Naive thymus-derived CD4-positive, alpha-beta T cell (primary cell): Measurements from ENCODE around the gene GRM8. TPM values are rescaled to one million over a fixed set of nuclear protein-coding genes. Genes with fewer than 3 reads are reported as not detected.

Experiments
- ATAC-seq: fragments of 150-1000 bp; cut with Tn5 transposase; 2 replicates; pipeline ENCODE4 v1.10.0; 2021; ENCODE audit warnings: mild to moderate bottlenecking, moderate library complexity
- CTCF ChIA-PET: fragments of 350-600 bp; sonication (Branson Sonifier 250); formaldehyde crosslinking; loops from one replicate; lab custom pipeline; 2021; ENCODE audit warnings: antibody characterized with exemption; lab: Charles Lee
- POLR2A ChIA-PET: fragments of 350-600 bp; sonication (Branson Sonifier 250); formaldehyde crosslinking; loops from one replicate; lab custom pipeline; 2021; ENCODE audit warnings: antibody characterized with exemption, inconsistent platforms; lab: Charles Lee
- DNase-seq, 9 donors: peaks; one replicate each; pipeline versions ENCODE4 v3.0.0 to v3.0.0-alpha.2; 2020 to 2022; ENCODE audit warnings: mixed read lengths in 1 of 9
- H3K27ac ChIP-seq: one replicate; pipeline ENCODE4 v1.7.0; 2013; ENCODE audit warnings: mild to moderate bottlenecking, low read depth, low read length, moderate library complexity
- H3K27me3 ChIP-seq, 2 donors: one replicate each; pipeline ENCODE4 v1.7.0; 2013; ENCODE audit warnings: low read length in 2 of 2, mild to moderate bottlenecking in 2 of 2, moderate library complexity in 2 of 2; ENCODE audit not compliant: control insufficient read depth in 2 of 2, insufficient read depth in 2 of 2
- H3K36me3 ChIP-seq, 3 experiments: 1 replicate in 2 of 3; 2 replicates in 1 of 3; pipeline ENCODE4 v1.7.0; 2013; ENCODE audit warnings: low read length in 3 of 3, mild to moderate bottlenecking in 3 of 3, moderate library complexity in 1 of 3; ENCODE audit not compliant: insufficient read depth in 3 of 3, control insufficient read depth in 2 of 3
- H3K4me1 ChIP-seq, 2 donors: one replicate each; pipeline ENCODE4 v1.7.0; 2013; ENCODE audit warnings: low read length in 2 of 2, mild to moderate bottlenecking in 2 of 2, moderate library complexity in 1 of 2; ENCODE audit not compliant: control insufficient read depth in 2 of 2, insufficient read depth in 2 of 2
- H3K4me3 ChIP-seq: 2 replicates; pipeline ENCODE4 v1.7.0; 2013; ENCODE audit warnings: mild to moderate bottlenecking, low read length
- H3K9me3 ChIP-seq, 3 experiments: 1 replicate in 2 of 3; 2 replicates in 1 of 3; pipeline ENCODE4 v1.7.0; 2013; ENCODE audit warnings: low read length in 3 of 3; ENCODE audit not compliant: control insufficient read depth in 2 of 3
- H3K27ac Mint-ChIP-seq, 9 donors: one replicate each; pipeline ENCODE4 v1.8.0; 2020 to 2022; ENCODE audit warnings: mixed read lengths in 9 of 9, mild to moderate bottlenecking in 8 of 9, moderate library complexity in 5 of 9, inconsistent platforms in 2 of 9
- H3K27me3 Mint-ChIP-seq, 5 donors: one replicate each; pipeline ENCODE4 v1.8.0; 2021 to 2022; ENCODE audit warnings: mixed read lengths in 5 of 5, mild to moderate bottlenecking in 1 of 5
- H3K36me3 Mint-ChIP-seq, 5 donors: one replicate each; pipeline ENCODE4 v1.8.0; 2020 to 2022; ENCODE audit warnings: mixed read lengths in 5 of 5, mild to moderate bottlenecking in 3 of 5, inconsistent platforms in 1 of 5
- H3K4me1 Mint-ChIP-seq, 7 donors: one replicate each; pipeline ENCODE4 v1.8.0; 2020 to 2022; ENCODE audit warnings: mixed read lengths in 7 of 7, mild to moderate bottlenecking in 3 of 7, inconsistent platforms in 1 of 7
- H3K4me3 Mint-ChIP-seq, 10 donors: one replicate each; pipeline ENCODE4 v1.8.0; 2020 to 2022; ENCODE audit warnings: mild to moderate bottlenecking in 10 of 10, mixed read lengths in 10 of 10, moderate library complexity in 6 of 10, inconsistent platforms in 2 of 10
- H3K9me3 Mint-ChIP-seq, 11 donors: one replicate each; pipeline ENCODE4 v1.8.0; 2020 to 2022; ENCODE audit warnings: mixed read lengths in 11 of 11, mild to moderate bottlenecking in 4 of 11, inconsistent platforms in 1 of 11, moderate library complexity in 1 of 11
- intact Hi-C, 2 donors: fragments of 100-400 bp; cut with micrococcal nuclease; formaldehyde crosslinking; loops; one replicate each; pipeline ENCODE4 v1.15.1; 2023
- polyA plus RNA-seq, 2 donors: library from polyadenylated mRNA; unstranded; fragments of 300-500 nt; fragmentation: Illumina TruSeq; gene quantifications; one replicate each; pipeline ENCODE4 v1.2.3, GENCODE V29; 2021
- total RNA-seq, 6 experiments: library from RNA in 5 of 6; stranded (reverse) in 5 of 6; gene quantifications; 1 replicate in 5 of 6; 2 replicates in 1 of 6; pipeline ENCODE4 v1.2.3 and lab custom pipeline; 2021 to 2026

GRM8 gene
- total and polyA plus RNA-seq, 7 experiments from 2014 or later, result not detected

GRCh38 chr7:127239814-127240213 is 12.9 kb downstream of the GRM8 start:
- ChIA-PET CTCF (interaction anchor here (0.7 kb wide), 1 partner anchor 8 kb away, joined by 3 read pairs; no protein-coding TSS in a partner anchor), POLR2A (no interaction called here)
- Mint-ChIP-seq H3K9me3 (peaks cover 0 to 3% (median 0%) of the 10 kb centered on the region in 11 donors), H3K27ac (no peak overlapping the region), H3K36me3 (no peaks in the 10 kb centered on the region), H3K27me3 (peaks cover 46 to 57% (median 54%) of the 10 kb centered on the region in 5 donors), H3K4me1 (no peaks in the 10 kb centered on the region), H3K4me3 (no peak overlapping the region)
- DNase-seq (no peak), ATAC-seq (no peak)
- Histone ChIP-seq H3K27me3 (peaks cover 0 to 8% of the 10 kb centered on the region in 2 donors), H3K27ac (no peak overlapping the region), H3K36me3 (no peaks in the 10 kb centered on the region), H3K4me3 (no peak overlapping the region), H3K4me1 (no peaks in the 10 kb centered on the region), H3K9me3 (no peaks in the 10 kb centered on the region)
- intact Hi-C loops, result loop anchor here in 1 of 2 donors (5.0 kb wide), 1 partner anchor 433 kb away; no protein-coding TSS in a partner anchor

GRCh38 chr7:127233630-127234029 is 19.1 kb downstream of the GRM8 start:
- Mint-ChIP-seq H3K4me3 (no peak overlapping the region), H3K9me3 (peaks cover 0 to 3% (median 0%) of the 10 kb centered on the region in 11 donors)
- CTCF ChIA-PET, result no interaction called here

GRCh38 chr7:127231415-127231814 is 21.3 kb downstream of the GRM8 start:
- Histone ChIP-seq H3K27ac (no peak overlapping the region), H3K27me3 (no peaks in the 10 kb centered on the region), H3K4me1 (no peaks in the 10 kb centered on the region), H3K36me3 (no peaks in the 10 kb centered on the region), H3K9me3 (no peaks in the 10 kb centered on the region), H3K4me3 (no peak overlapping the region)
- no peaks in the 10 kb centered on the region for H3K36me3 Mint-ChIP-seq
- CTCF ChIA-PET, result no interaction called here
- no peak for DNase-seq
- no peaks in the 10 kb centered on the region for H3K9me3 Mint-ChIP-seq
- ATAC-seq, result no peak
- H3K27ac Mint-ChIP-seq, result no peak overlapping the region
- intact Hi-C loops, result no loop called here
- H3K4me1 Mint-ChIP-seq, result no peaks in the 10 kb centered on the region
- H3K4me3 Mint-ChIP-seq, result no peak overlapping the region
- POLR2A ChIA-PET, result no interaction called here
- H3K27me3 Mint-ChIP-seq, result peaks cover 29 to 51% (median 37%) of the 10 kb centered on the region in 5 donors

More at GRCh38 chr7:127233630-127234029, 19.1 kb downstream of the GRM8 start:
- ATAC-seq (no peak), DNase-seq (no peak)
- H3K4me1 ChIP-seq, result no peaks in the 10 kb centered on the region
- Mint-ChIP-seq H3K4me1 (no peaks in the 10 kb centered on the region), H3K36me3 (no peaks in the 10 kb centered on the region), H3K27ac (no peak overlapping the region), H3K27me3 (peaks cover 14 to 44% (median 36%) of the 10 kb centered on the region in 5 donors)
- no peak overlapping the region for H3K27ac ChIP-seq
- H3K27me3 ChIP-seq, result peaks cover 0 to 8% of the 10 kb centered on the region in 2 donors
- H3K4me3 ChIP-seq, result no peak overlapping the region
- no peaks in the 10 kb centered on the region for H3K9me3 ChIP-seq
- no peaks in the 10 kb centered on the region for H3K36me3 ChIP-seq
- intact Hi-C loops, result no loop called here
- POLR2A ChIA-PET, result no interaction called here

GRCh38 chr7:127230192-127230925 is 22.4 kb downstream of the GRM8 start:
- CTCF ChIA-PET, result no interaction called here
- Histone ChIP-seq H3K4me1 (no peaks in the 10 kb centered on the region), H3K27ac (no peak overlapping the region), H3K27me3 (no peaks in the 10 kb centered on the region), H3K4me3 (no peak overlapping the region), H3K36me3 (no peaks in the 10 kb centered on the region), H3K9me3 (no peaks in the 10 kb centered on the region)
- H3K36me3 Mint-ChIP-seq, result no peaks in the 10 kb centered on the region
- DNase-seq, result no peak
- no peaks in the 10 kb centered on the region for H3K4me1 Mint-ChIP-seq
- H3K4me3 Mint-ChIP-seq, result no peak overlapping the region
- H3K9me3 Mint-ChIP-seq, result no peaks in the 10 kb centered on the region
- H3K27me3 Mint-ChIP-seq, result peaks cover 35 to 55% (median 39%) of the 10 kb centered on the region in 5 donors
- POLR2A ChIA-PET, result no interaction called here
- no peak overlapping the region for H3K27ac Mint-ChIP-seq
- no peak for ATAC-seq
- intact Hi-C loops, result no loop called here

GRCh38 chr7:127226685-127227374 is 25.9 kb downstream of the GRM8 start:
- Mint-ChIP-seq H3K9me3 (peaks cover 0 to 1% (median 0%) of the 10 kb centered on the region in 11 donors), H3K4me1 (no peaks in the 10 kb centered on the region), H3K27ac (no peak overlapping the region), H3K27me3 (peaks cover 41 to 66% (median 54%) of the 10 kb centered on the region in 5 donors), H3K36me3 (no peaks in the 10 kb centered on the region), H3K4me3 (no peak overlapping the region)
- intact Hi-C loops, result no loop called here
- no peaks in the 10 kb centered on the region for H3K4me1 ChIP-seq
- H3K4me3 ChIP-seq, result no peak overlapping the region
- ATAC-seq (no peak), DNase-seq (no peak)
- H3K27ac ChIP-seq, result no peak overlapping the region
- H3K9me3 ChIP-seq, result no peaks in the 10 kb centered on the region
- no peaks in the 10 kb centered on the region for H3K27me3 ChIP-seq
- POLR2A ChIA-PET, result no interaction called here
- CTCF ChIA-PET, result no interaction called here
- no peaks in the 10 kb centered on the region for H3K36me3 ChIP-seq

GRCh38 chr7:127221731-127222130 is 31.0 kb downstream of the GRM8 start:
- Mint-ChIP-seq H3K4me3 (no peak overlapping the region), H3K4me1 (no peaks in the 10 kb centered on the region), H3K9me3 (peaks cover 0 to 1% (median 0%) of the 10 kb centered on the region in 11 donors), H3K36me3 (peaks cover 0 to 4% (median 0%) of the 10 kb centered on the region in 5 donors), H3K27me3 (peaks cover 23 to 59% (median 45%) of the 10 kb centered on the region in 5 donors), H3K27ac (no peak overlapping the region)
- POLR2A ChIA-PET, result no interaction called here
- H3K36me3 ChIP-seq, result no peaks in the 10 kb centered on the region
- no peaks in the 10 kb centered on the region for H3K4me1 ChIP-seq
- no peak for DNase-seq
- CTCF ChIA-PET, result no interaction called here
- intact Hi-C loops, result no loop called here
- ATAC-seq, result no peak
- no peaks in the 10 kb centered on the region for H3K27me3 ChIP-seq
- H3K9me3 ChIP-seq, result no peaks in the 10 kb centered on the region
- H3K4me3 ChIP-seq, result no peak overlapping the region
- H3K27ac ChIP-seq, result no peak overlapping the region
